SK-N-DZ (cell line): ENCODE data around the gene GPR68.
"Not testable (repeated sequence)": the region's sequence is repeated elsewhere in the genome, so short reads cannot be mapped to it uniquely, and the experiment has no call there.

Source experiments
- DNase-seq: peaks from one replicate; pipeline ENCODE4 v3.0.0-alpha.2; 2015; ENCODE audit warnings: low spot score

Gene GPR68

GRCh38 chr14:91273273-91273884 is 28.9 kb upstream of the GPR68 start:
- DNase-seq = no peak

GRCh38 chr14:91272341-91273272 is 28.1 kb upstream of the GPR68 start:
- no peak for DNase-seq

DNA sequence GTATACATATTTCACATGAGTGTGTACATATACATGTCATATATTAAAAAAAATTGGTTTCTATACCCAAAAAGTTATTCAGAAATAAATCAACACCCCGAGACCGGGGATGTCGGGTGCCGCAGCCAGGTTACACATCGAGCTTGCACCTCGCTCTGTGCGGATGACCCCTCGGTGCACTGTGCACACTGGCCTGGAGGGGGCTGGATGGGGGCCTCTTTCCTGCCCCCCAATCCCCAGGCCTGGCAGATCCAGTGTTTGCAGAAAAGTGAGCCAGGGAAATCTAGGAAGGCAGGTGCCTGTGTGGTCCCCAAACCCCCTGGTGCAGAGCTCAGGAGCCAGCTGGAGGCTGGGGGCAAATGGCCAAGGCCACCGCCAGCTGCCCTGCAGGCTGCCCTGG is 27.1 kb upstream of the GPR68 start:
- no peak for DNase-seq

GRCh38 chr14:91270619-91271018 is 26.1 kb upstream of the GPR68 start:
- DNase-seq = no peak

DNA sequence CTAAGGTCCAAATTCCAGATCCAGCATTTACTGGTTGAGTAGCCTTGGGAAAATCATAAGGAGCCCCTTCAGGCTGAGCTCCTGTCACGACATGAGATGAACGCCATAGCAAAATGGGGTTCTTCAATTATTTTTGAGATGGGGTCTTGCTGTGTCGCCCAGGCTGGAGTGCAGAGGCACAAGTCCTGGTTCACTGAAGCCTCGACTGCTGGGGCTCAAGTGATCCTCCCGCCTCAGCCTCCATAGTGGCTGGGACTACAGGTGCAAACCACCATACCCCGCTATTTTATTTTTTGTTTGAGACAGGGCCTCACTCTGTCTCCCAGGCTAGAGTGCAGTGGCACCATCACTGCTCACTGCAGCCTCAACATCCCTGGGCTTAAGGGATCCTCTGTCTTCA is 25.7 kb upstream of the GPR68 start:
- no peak for DNase-seq

DNA sequence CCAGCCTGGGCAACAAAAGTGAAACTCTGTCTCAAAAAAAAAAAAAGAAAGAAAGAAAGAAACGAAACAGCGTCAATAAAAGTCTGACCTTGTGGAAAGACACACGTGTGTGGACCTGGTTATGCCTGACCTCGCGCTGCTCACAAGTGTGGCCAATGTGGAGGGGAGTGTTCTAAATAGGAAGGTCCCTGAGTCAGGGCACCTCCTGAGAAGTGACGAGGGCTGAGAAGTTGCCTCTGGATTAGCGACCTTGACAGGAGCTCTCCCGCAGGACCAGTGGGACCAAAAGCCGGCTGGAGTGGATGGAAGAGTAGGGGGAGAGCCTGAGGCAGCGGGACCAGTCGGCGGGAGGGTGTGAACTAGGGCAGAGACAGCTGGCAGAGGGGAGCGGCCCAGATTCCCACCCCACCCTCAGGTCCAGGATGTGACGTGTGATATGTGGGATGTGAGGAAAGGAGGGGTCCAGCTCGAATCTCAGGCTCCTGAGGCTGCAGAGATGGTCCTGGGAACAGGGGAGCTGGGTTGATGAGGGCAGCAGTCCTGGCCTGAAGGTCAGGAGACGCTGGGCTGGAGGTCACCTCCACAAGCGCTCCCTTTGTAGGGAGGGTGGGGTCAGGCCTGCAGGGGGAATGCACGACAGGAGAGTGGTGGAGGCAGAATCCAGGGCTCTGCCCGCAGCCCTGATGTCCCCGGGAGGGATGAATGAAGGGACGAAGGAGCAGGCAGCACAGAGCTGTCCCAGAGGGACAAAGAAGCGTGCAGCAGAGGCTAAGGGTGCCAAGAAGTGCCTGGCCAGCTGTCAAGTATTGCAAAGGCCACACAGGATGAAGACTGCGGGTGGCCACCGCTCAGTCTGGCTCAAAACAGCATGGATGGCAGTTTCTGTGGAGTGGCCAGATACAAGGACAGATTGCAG is 24.8 kb upstream of the GPR68 start:
- DNase-seq = no peak

DNA sequence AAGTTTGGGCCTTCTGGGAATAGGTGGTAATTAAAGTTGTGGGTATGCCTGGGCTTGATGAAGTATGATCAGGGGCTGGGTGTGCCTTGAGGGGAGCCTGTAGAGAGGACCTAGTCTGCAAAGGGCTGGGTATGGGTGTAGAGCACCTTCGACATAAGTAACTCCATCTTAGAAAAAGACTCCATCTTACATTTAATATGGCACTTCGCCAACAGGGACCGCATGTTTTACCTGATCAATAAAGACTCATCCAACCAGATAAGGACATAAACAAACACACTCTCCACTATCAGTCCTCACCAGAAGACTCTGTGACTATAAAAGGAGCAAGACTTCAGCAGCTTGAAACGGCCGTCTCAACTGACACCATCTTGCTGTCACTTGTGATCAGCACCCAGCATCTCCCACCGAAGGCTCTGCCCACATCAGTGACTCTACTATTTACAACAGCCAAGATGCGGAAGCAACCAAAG is 23.5 kb upstream of the GPR68 start:
- DNase-seq = no peak

DNA sequence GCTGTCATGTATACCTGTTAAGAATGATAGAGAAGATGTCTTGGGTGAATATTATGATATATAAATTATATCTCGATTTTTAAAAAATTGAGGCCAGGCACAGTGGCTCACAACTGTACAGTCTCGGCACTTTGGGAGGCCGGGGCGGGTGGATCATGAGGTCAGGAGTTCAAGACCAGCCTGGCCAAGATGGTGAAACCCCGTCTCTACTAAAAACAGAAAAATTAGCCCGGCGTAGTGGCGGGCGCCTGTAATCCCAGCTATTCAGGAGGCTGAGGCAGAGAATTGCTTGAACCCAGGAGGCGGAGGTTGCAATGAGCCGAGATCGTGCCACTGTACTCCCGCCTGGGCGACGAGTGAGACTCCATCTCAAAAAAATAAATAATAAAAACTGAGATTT is 21.8 kb upstream of the GPR68 start:
- not testable (repeated sequence) for DNase-seq

DNA sequence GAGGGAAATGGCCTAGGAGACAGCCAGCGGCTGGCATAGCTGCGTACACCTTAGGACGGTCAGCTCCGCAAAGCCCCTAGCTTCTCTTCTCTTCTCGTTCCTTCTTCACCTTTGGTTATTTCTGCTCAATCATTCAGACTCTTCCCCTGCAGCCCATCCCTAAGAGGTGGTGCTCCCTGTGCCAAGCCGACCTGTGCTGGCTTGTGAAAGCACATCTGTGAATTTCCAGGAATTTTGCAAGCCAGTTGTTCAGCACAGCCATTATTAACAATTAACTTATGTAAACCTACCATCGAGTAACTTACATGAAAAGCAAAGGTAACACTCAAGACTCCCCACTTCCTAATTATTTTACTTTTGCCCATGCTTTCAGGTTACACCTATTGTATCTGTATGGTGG is 20.9 kb upstream of the GPR68 start:
- no peak for DNase-seq

- no peak for DNase-seq
Measured at GRCh38 chr14:91264151-91265150, 19.9 kb upstream of the GPR68 start.

DNA sequence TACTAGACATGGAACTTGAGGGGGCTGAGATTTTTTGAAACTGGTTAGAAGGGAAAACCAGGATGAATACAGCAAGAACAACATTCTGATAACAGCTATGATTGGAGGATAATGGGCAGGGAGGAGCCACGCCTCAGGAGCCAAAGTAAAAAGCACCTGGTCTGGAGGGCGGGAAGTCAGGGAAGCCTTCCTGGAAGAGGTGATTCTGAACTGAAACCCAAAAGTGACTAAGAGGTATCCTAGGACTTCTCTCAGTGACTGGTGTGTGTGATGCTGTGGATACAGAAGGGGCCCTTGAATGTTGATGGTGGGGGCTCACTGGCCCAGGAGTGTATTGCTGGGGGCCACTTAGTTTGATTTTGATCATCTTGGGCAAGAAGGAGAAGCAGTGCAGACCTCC is 18.8 kb upstream of the GPR68 start:
- no peak for DNase-seq

GRCh38 chr14:91261986-91262549 is 17.6 kb upstream of the GPR68 start:
- no peak for DNase-seq

- no peak for DNase-seq
Measured at GRCh38 chr14:91261115-91261514, 16.6 kb upstream of the GPR68 start.

DNA sequence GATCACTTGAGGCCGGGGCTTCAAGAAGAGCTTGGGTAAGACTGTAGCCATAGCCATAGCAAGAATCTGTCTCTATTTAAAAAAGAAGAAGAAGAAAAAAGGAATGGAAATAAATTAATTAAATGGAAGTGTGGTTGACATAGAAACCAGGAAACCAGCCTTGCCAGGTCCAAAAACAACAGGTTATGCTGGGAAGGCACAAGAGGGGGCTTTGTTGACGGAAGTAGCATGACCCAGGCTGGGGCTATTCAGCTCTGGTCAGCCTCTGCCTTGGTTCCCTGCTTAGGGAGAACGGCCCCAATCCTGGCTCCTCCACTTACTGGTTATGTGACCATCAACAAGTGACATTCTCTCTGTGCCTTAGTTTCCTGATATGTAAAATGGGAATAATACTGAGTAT is 14.4 kb upstream of the GPR68 start:
- DNase-seq = no peak

DNA sequence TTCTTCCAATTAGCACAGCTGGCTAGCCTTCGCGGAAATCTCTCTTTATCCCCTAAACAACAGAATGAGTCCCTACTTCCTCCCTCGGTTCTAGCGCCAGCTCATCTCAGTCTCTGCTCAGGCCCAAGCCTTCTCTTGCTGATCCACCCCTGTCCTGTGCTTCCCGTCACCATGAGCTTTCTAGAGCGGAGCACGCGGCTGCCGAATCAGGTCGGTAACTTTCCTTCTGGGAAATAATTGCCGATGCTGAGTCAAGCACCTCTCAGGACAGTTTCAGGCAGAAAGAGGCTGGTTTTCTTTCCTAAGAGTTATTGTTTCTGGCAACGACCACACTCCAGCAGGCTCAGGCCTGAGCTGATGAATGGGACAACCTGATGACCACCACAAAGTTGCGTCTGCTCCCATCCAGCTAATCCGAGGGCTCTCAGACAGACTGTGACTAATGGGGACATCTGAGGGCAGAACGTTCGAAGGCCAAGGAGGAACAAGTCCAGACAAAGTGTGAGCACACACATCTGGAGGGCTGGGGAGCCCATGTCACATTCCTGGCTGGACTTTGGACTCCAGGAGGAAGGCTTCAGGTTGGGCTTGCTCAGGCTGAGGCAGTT is 13.6 kb upstream of the GPR68 start:
- no peak for DNase-seq

DNA sequence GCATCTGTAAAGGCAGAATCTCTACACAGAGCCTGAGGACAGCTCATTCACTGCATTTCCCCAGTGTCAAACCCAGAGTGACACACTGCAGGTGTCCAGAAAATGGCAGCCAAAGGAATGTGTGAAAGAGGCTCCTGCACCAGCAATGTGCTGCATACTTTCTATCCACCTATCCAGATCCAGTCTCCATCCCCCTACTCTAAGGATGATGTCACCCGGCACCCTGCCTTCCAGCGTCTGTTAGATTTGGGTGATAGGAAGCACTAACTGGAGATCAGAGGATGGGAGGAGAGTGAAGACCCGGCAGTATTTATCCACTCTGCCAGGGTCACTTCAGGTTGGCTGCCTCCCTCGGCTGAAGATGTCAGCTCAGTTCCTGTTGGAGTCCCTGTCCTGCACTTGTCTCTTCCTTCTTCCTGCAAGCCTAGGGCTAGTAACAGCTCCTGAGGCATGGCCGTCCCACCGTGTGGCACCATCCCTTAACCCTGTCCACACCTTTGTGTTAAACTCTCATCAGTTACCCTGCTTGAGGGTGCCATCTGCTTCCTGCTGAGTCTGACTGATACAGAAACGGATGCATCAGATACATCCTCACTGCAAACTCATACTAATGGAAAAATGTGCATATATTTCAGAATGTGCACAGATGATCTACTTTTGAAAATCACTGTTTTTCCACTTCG is 13.0 kb upstream of the GPR68 start:
- peak; percentile 56 for DNase-seq

DNA sequence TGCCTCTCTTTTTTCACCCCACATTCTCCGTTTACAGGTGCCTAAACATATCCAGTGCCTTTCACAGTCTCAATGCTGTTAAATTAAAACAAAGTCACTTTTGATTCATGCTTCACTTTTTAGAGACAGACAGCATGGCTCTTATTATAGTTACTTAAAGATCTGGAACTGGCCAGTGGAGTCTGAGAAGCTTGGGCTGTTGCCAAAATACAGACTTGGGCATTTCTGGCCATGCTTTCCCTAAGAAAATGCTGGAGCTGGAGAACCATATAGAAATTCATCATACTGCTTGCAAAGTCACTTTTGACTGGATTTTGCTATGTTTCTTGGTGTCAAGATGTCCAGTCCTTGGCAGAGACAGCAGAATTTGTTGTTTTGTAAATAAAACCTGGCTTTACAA is 12.2 kb upstream of the GPR68 start:
- DNase-seq = no peak

DNA sequence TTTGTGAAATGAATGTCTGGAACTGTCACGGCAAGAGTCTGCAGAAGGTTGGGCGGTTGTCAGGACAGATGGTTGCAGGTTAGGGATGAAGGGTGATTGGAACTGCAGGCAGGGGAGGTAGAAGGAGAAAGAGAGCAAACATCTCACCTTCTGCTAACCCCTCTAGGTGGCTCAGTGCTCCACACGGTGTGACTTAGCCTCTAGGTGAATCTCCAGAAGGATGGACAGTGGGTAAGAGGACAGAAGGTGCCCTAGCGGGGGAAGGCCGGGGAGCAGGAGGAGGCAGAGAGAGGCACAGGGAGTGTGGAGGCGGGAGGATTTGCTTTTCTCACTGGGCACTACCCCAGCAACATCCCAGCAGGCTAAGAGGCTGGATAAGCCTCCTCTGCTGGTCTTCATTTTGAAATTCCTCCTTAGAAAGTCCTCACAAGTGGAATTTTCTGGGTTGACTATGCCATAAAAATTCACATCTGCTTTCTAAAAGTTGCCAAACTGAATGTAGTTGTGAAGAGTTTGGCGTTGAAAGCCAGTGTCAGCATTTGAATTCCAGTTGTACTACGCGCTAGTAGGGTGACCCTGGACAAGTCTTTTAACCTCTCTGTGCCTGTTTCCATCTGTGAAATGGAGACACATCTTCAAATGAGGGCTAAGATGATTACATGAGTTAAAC is 10.7 kb upstream of the GPR68 start:
- no peak for DNase-seq

- DNase-seq = no peak
Measured at GRCh38 chr14:91254461-91254860, 10.0 kb upstream of the GPR68 start.
